H1 (cell line): ENCODE results near the gene OMP. TPM values are rescaled to one million over a fixed set of nuclear protein-coding genes. Genes with fewer than 3 reads are reported as not detected.

Experiments
- CTCF ChIA-PET: fragments of 300-600 bp; sonication (Branson Sonifier 250); formaldehyde crosslinking; loops from one replicate; lab custom pipeline; 2021; ENCODE audit not compliant: partially characterized antibody; lab: Charles Lee
- POLR2A ChIA-PET: fragments of 300-600 bp; sonication (Branson Sonifier 250); formaldehyde crosslinking; loops from one replicate; lab custom pipeline; 2021; ENCODE audit warnings: inconsistent platforms; ENCODE audit not compliant: partially characterized antibody; lab: Charles Lee
- DNase-seq, 2 experiments: peaks; one replicate each; pipeline versions ENCODE4 v3.0.0 to v3.0.0-alpha.2; 2010 to 2022; ENCODE audit warnings: low spot score in 2 of 2, low read depth in 1 of 2, mixed read lengths in 1 of 2
- FAIRE-seq: peaks from 2 replicates; lab custom pipeline; 2011; peaks lifted over from hg19 to GRCh38; lab: Jason Lieb, UNC
- H2AFZ ChIP-seq: 2 replicates; pipeline ENCODE4 v1.8.1; 2012; ENCODE audit warnings: low read length, inconsistent platforms
- H2AK5ac ChIP-seq: 2 replicates; pipeline ENCODE4 v1.6.1; 2013; ENCODE audit warnings: low read depth, low read length
- H2BK120ac ChIP-seq: replicated peaks from 2 replicates; pipeline ENCODE3; 2013; ENCODE audit warnings: low read depth, low read length, inconsistent platforms
- H2BK12ac ChIP-seq: 2 replicates; pipeline ENCODE4 v1.6.1; 2013; ENCODE audit warnings: low read depth, low read length
- H2BK15ac ChIP-seq: 2 replicates; pipeline ENCODE4 v1.6.1; 2013; ENCODE audit warnings: low read length
- H2BK20ac ChIP-seq: 2 replicates; pipeline ENCODE4 v1.6.1; 2013; ENCODE audit warnings: low read length
- H2BK5ac ChIP-seq: 2 replicates; pipeline ENCODE4 v1.6.1; 2013; ENCODE audit warnings: low read depth, low read length
- H3K14ac ChIP-seq: 2 replicates; pipeline ENCODE4 v1.6.1; 2013; ENCODE audit warnings: inconsistent platforms; ENCODE audit not compliant: insufficient read length
- H3K18ac ChIP-seq: 2 replicates; pipeline ENCODE4 v1.6.1; 2013; ENCODE audit warnings: low read length; ENCODE audit errors: extremely low read depth
- H3K23ac ChIP-seq: 2 replicates; pipeline ENCODE4 v1.6.1; 2013; ENCODE audit warnings: inconsistent platforms; ENCODE audit not compliant: insufficient read length
- H3K23me2 ChIP-seq: 2 replicates; pipeline ENCODE4 v1.6.1; 2013; ENCODE audit warnings: low read depth, low read length
- H3K27ac ChIP-seq: 2 replicates; pipeline ENCODE4 v1.6.1; 2011; ENCODE audit warnings: low read depth, low read length, inconsistent platforms
- H3K27me3 ChIP-seq, 4 experiments: replicated peaks in 1 of 4; 1 replicate in 1 of 4; 2 replicates in 3 of 4; pipeline versions ENCODE4 v1.6.1 to v1.8.1; 2011 to 2013; ENCODE audit warnings: low read length in 3 of 4, mild to moderate bottlenecking in 3 of 4, inconsistent platforms in 2 of 4, mixed read lengths in 2 of 4, moderate library complexity in 1 of 4; ENCODE audit not compliant: control insufficient read depth in 3 of 4, insufficient read depth in 3 of 4; ENCODE audit errors: extremely low read depth in 1 of 4
- H3K36me3 ChIP-seq, 4 experiments: 2 replicates each; pipeline versions ENCODE4 v1.6.1 to v1.8.1; 2011 to 2013; ENCODE audit warnings: mild to moderate bottlenecking in 4 of 4, low read length in 3 of 4, moderate library complexity in 2 of 4, control low read depth in 1 of 4, inconsistent platforms in 1 of 4; ENCODE audit not compliant: insufficient read depth in 4 of 4, control insufficient read depth in 2 of 4
- H3K4ac ChIP-seq: replicated peaks from 2 replicates; pipeline ENCODE3; 2013; ENCODE audit warnings: low read length, low read depth, mixed read lengths, inconsistent platforms; ENCODE audit not compliant: insufficient read length
- H3K4me1 ChIP-seq, 4 experiments: replicated peaks in 1 of 4; 1 replicate in 1 of 4; 2 replicates in 3 of 4; pipeline versions ENCODE4 v1.6.1 to v1.8.1; 2011 to 2013; ENCODE audit warnings: low read length in 3 of 4, inconsistent platforms in 2 of 4, mixed read lengths in 1 of 4; ENCODE audit not compliant: insufficient read depth in 4 of 4, control insufficient read depth in 3 of 4
- H3K4me2 ChIP-seq, 2 experiments: 2 replicates each; pipeline versions ENCODE4 v1.6.1 to v1.8.1; 2011 to 2013; ENCODE audit warnings: low read depth in 2 of 2, low read length in 2 of 2, control low read depth in 1 of 2, inconsistent platforms in 1 of 2, mild to moderate bottlenecking in 1 of 2; ENCODE audit not compliant: insufficient read depth in 1 of 2
- H3K4me3 ChIP-seq, 4 experiments: fragments of 200-600, 300-600 bp in 1 of 4; sonication (generic), shearing (Covaris generic), sonication (Bioruptor Twin) in 1 of 4; 2 replicates each; pipeline versions ENCODE4 v1.5.1 to v1.8.1; 2011 to 2016; ENCODE audit warnings: low read length in 4 of 4, low read depth in 3 of 4, control low read depth in 2 of 4, inconsistent platforms in 2 of 4, mild to moderate bottlenecking in 2 of 4, mixed read lengths in 1 of 4, moderate library complexity in 1 of 4; ENCODE audit not compliant: insufficient read depth in 2 of 4; ENCODE audit errors: extremely low read depth in 1 of 4
- H3K56ac ChIP-seq: replicated peaks from 2 replicates; pipeline ENCODE3; 2013; ENCODE audit warnings: low read depth, mild to moderate bottlenecking, mixed read lengths, low read length, inconsistent platforms; ENCODE audit not compliant: insufficient read length
- H3K79me1 ChIP-seq: 2 replicates; pipeline ENCODE4 v1.6.1; 2013; ENCODE audit warnings: low read depth, low read length, control low read depth
- H3K79me2 ChIP-seq, 2 experiments: 2 replicates each; pipeline versions ENCODE4 v1.6.1 to v1.8.1; 2012 to 2013; ENCODE audit warnings: low read length in 2 of 2, mild to moderate bottlenecking in 2 of 2, inconsistent platforms in 1 of 2; ENCODE audit not compliant: insufficient read depth in 2 of 2, control insufficient read depth in 1 of 2
- H3K9ac ChIP-seq, 4 experiments: replicated peaks in 1 of 4; 1 replicate in 1 of 4; 2 replicates in 3 of 4; pipeline versions ENCODE4 v1.6.1 to v1.8.1; 2011 to 2013; ENCODE audit warnings: low read depth in 3 of 4, low read length in 3 of 4, control low read depth in 2 of 4, mild to moderate bottlenecking in 2 of 4, moderate library complexity in 2 of 4, inconsistent platforms in 1 of 4; ENCODE audit errors: extremely low read depth in 1 of 4
- H3K9me3 ChIP-seq, 2 experiments: 2 replicates each; pipeline versions ENCODE4 v1.6.1 to v1.8.1; 2012 to 2013; ENCODE audit warnings: mild to moderate bottlenecking in 2 of 2, moderate library complexity in 2 of 2, control low read depth in 1 of 2, inconsistent platforms in 1 of 2, low read depth in 1 of 2, low read length in 1 of 2, mixed read lengths in 1 of 2; ENCODE audit not compliant: insufficient read depth in 2 of 2
- H4K20me1 ChIP-seq, 2 experiments: replicated peaks in 1 of 2; 2 replicates each; pipeline versions ENCODE3 to v1.8.1; 2011 to 2013; ENCODE audit warnings: inconsistent platforms in 2 of 2, low read length in 2 of 2, mild to moderate bottlenecking in 1 of 2; ENCODE audit not compliant: insufficient read depth in 2 of 2, control insufficient read depth in 1 of 2
- H4K5ac ChIP-seq: 2 replicates; pipeline ENCODE4 v1.6.1; 2013; ENCODE audit warnings: low read length, low read depth, mixed read lengths, inconsistent platforms; ENCODE audit not compliant: insufficient read length
- H4K8ac ChIP-seq: 2 replicates; pipeline ENCODE4 v1.8.0; 2013; ENCODE audit warnings: mild to moderate bottlenecking, moderate library complexity, low read length, inconsistent platforms; ENCODE audit not compliant: insufficient read depth; ENCODE audit errors: extremely low read depth
- H4K91ac ChIP-seq: replicated peaks from 2 replicates; pipeline ENCODE3; 2013; ENCODE audit warnings: low read length, mixed read lengths, inconsistent platforms; ENCODE audit not compliant: insufficient read length
- BACH1 ChIP-seq: IDR thresholded peaks from 2 replicates; pipeline ENCODE4 v1.6.1; 2012; ENCODE audit warnings: low read length, improper control_type of control experiment
- CHD1 ChIP-seq: IDR thresholded peaks from 2 replicates; pipeline ENCODE4 v1.6.1; 2012; ENCODE audit warnings: low read depth, low read length, improper control_type of control experiment
- NRF1 ChIP-seq: IDR thresholded peaks from 2 replicates; pipeline ENCODE4 v1.6.1; 2011; ENCODE audit warnings: mild to moderate bottlenecking, low read depth, low read length, improper control_type of control experiment
- WGBS, 2 experiments: shearing (Covaris generic) in 1 of 2; methylation state at CpG; one replicate each; pipeline versions ENCODE4 v1.1.6 to v1.1.7; 2013 to 2015; ENCODE audit warnings: low lambda C conversion rate in 2 of 2, mixed read lengths in 2 of 2, inconsistent platforms in 1 of 2, low coverage in 1 of 2, missing lambda C conversion rate in 1 of 2; ENCODE audit not compliant: insufficient replicate concordance in 2 of 2, insufficient coverage in 1 of 2, insufficient read length in 1 of 2; ENCODE audit errors: extremely low coverage in 1 of 2, missing lambda C conversion rate in 1 of 2; 5-methylcytosine and 5-hydroxymethylcytosine counted together
- polyA plus RNA-seq, 7 experiments: library from polyadenylated mRNA; depleted of rRNA in 3 of 7; stranded (reverse) in 5 of 7; unstranded in 2 of 7; fragments of >200 nt in 5 of 7; fragments of 200-250 nt in 2 of 7; gene quantifications; 1 replicate in 5 of 7; 2 replicates in 1 of 7; 4 replicates in 1 of 7; pipeline versions ENCODE4 v1.2.1 to v1.2.3, GENCODE V29; 2011 to 2013; ENCODE audit warnings: missing spikeins in 2 of 7, mixed read lengths in 2 of 7
- total RNA-seq: library from RNA; stranded (reverse); fragmentation: NEBNext Ultra II Directional; extraction: Animal tissue kit (Norgen Biotek cat#: 25700); gene quantifications from 2 replicates; pipeline ENCODE4 v1.2.1, GENCODE V29; 2021

Gene OMP
- total and polyA plus RNA-seq, 2 of the 8 experiments (the other 6 are each of a cell fraction or from before 2014, with no cell fraction given), result not detected

DNA sequence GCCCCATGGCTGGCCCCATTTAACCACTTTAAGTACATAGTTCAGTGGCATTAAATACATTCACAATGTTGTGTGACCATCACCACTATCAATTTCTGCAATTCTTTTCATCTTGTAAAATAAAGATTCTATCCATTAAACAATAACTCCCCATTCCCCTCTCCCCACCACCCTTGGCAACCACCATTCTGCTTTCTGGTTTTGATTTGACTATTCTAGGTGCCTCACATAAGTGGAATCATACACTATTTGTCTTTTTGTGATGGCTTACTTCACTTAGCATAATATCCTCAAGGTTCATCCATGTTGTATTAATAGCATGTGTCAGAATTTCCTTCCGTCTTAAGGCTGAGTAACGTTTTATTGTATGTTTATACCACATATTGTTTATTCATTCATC is 32.4 kb downstream of the OMP start:
- Histone ChIP-seq H4K91ac (no peak overlapping the region), H3K23me2 (no peaks in the 10 kb centered on the region; the same call in 1 of the 2 replicates), H3K9me3 (no peaks in the 10 kb centered on the region), H3K4me2 (no peak overlapping the region), H3K9ac (no peak overlapping the region), H2BK120ac (no peak overlapping the region), H3K79me1 (no peaks in the 10 kb centered on the region), H2BK15ac (no peak overlapping the region), H3K23ac (no peak overlapping the region), H3K4ac (no peak overlapping the region), H2AFZ (no peak overlapping the region), H3K56ac (no peak overlapping the region), H2BK12ac (no peak overlapping the region), H4K20me1 (no peaks in the 10 kb centered on the region), H4K8ac (no peak overlapping the region), H3K14ac (no peak overlapping the region), H3K27me3 (no peaks in the 10 kb centered on the region; a peak in 2 of 7 replicates), H3K18ac (no peak overlapping the region), H2BK20ac (no peak overlapping the region), H3K79me2 (no peaks in the 10 kb centered on the region), H3K4me3 (no peak overlapping the region), H3K36me3 (no peaks in the 10 kb centered on the region), H3K4me1 (peaks cover 0 to 3% (median 0%) of the 10 kb centered on the region in 4 experiments; a peak in 2 of 7 replicates), H2BK5ac (no peak overlapping the region), H2AK5ac (no peak overlapping the region), H3K27ac (no peak overlapping the region), H4K5ac (no peak overlapping the region)
- TF ChIP-seq CHD1 (no peak), NRF1 (no peak), BACH1 (no peak)
- ChIA-PET CTCF (interaction anchor here (0.9 to 12.4 kb wide), 3 partner anchors 8 to 54 kb away, joined by 4 to 248 read pairs (median 14); no protein-coding TSS in a partner anchor), POLR2A (no interaction called here)
- DNase-seq (no peak), FAIRE-seq (no peak)
- 43% methylated on average over 2 of the region's 2 CpGs; no CpG with 5 or more reads in 1 of the 2 experiments for WGBS, 2 experiments
